ENCODE measurements around the gene STKLD1.

The STKLD1 gene

GRCh38 chr9:133347985-133348717 is 28.0 kb upstream of the STKLD1 start, which contains the start of the genes MED22 and RPL7A:
Gene MED22, minus strand, starts transcription at chr9:133348131. Its CDS starts 1,469 bp downstream, at chr9:133346662.
Gene RPL7A, plus strand, starts transcription at chr9:133348218. Its CDS starts 26 bp downstream, at chr9:133348244.
- Histone ChIP-seq H3K4me1 (ENCODE audit: control insufficient read depth, insufficient read depth, low read length) (peaks cover 12% of the 10 kb centered on the region), H3K36me3 (ENCODE audit: control insufficient read depth, insufficient read depth, low read length) (peaks cover 51% of the 10 kb centered on the region), H3K9ac (ENCODE audit: low read length) (peak within 1 kb of the TSS; percentile 79), H3K4me3 (ENCODE audit: low read length) (peak within 1 kb of the TSS; percentile 96), H3K27ac (ENCODE audit: low read depth, low read length) (peak within 1 kb of the TSS; percentile 88), H3K27me3 (ENCODE audit: control insufficient read depth, insufficient read depth, low read length) (no peaks in the 10 kb centered on the region)

- Histone ChIP-seq H3K36me3 (ENCODE audit: control insufficient read depth, insufficient read depth, low read length) (peaks cover 45% of the 10 kb centered on the region), H3K27me3 (ENCODE audit: control insufficient read depth, insufficient read depth, low read length) (no peaks in the 10 kb centered on the region)
These were observed 27.2 kb upstream of the STKLD1 start for GRCh38 chr9:133348718-133349573.

GRCh38 chr9:133349965-133350616 is 26.1 kb upstream of the STKLD1 start:
- H3K4me1 ChIP-seq (ENCODE audit: control insufficient read depth, insufficient read depth, low read length) = peaks cover 12% of the 10 kb centered on the region

More at GRCh38 chr9:133348718-133349573, 27.2 kb upstream of the STKLD1 start:
- Histone ChIP-seq H3K9ac (ENCODE audit: low read length) (peak overlapping the region; percentile 79), H3K4me3 (ENCODE audit: low read length) (peak overlapping the region; percentile 96), H3K4me1 (ENCODE audit: control insufficient read depth, insufficient read depth, low read length) (peaks cover 12% of the 10 kb centered on the region), H3K27ac (ENCODE audit: low read depth, low read length) (peak overlapping the region; percentile 88)

GRCh38 chr9:133351526-133351907 is 24.6 kb upstream of the STKLD1 start:
- Histone ChIP-seq H3K27ac (ENCODE audit: low read depth, low read length) (no peak overlapping the region), H3K36me3 (ENCODE audit: control insufficient read depth, insufficient read depth, low read length) (peaks cover 31% of the 10 kb centered on the region), H3K4me1 (ENCODE audit: control insufficient read depth, insufficient read depth, low read length) (peaks cover 8% of the 10 kb centered on the region), H3K27me3 (ENCODE audit: control insufficient read depth, insufficient read depth, low read length) (no peaks in the 10 kb centered on the region), H3K9ac (ENCODE audit: low read length) (no peak overlapping the region), H3K4me3 (ENCODE audit: low read length) (no peak overlapping the region)

More at GRCh38 chr9:133349965-133350616, 26.1 kb upstream of the STKLD1 start:
- H3K36me3 ChIP-seq (ENCODE audit: control insufficient read depth, insufficient read depth, low read length) = peaks cover 38% of the 10 kb centered on the region
- H3K9ac ChIP-seq (ENCODE audit: low read length) = no peak overlapping the region
- no peaks in the 10 kb centered on the region for H3K27me3 ChIP-seq (ENCODE audit: control insufficient read depth, insufficient read depth, low read length)
- no peak overlapping the region for H3K4me3 ChIP-seq (ENCODE audit: low read length)
- H3K27ac ChIP-seq (ENCODE audit: low read depth, low read length) = no peak overlapping the region

- Histone ChIP-seq H3K4me1 (ENCODE audit: control insufficient read depth, insufficient read depth, low read length) (peaks cover 6% of the 10 kb centered on the region), H3K27me3 (ENCODE audit: control insufficient read depth, insufficient read depth, low read length) (no peaks in the 10 kb centered on the region), H3K9ac (ENCODE audit: low read length) (no peak overlapping the region), H3K27ac (ENCODE audit: low read depth, low read length) (no peak overlapping the region), H3K4me3 (ENCODE audit: low read length) (no peak overlapping the region), H3K36me3 (ENCODE audit: control insufficient read depth, insufficient read depth, low read length) (peaks cover 31% of the 10 kb centered on the region)
These were observed 24.1 kb upstream of the STKLD1 start for GRCh38 chr9:133351908-133352634.

- Histone ChIP-seq H3K27ac (ENCODE audit: low read depth, low read length) (no peak overlapping the region), H3K36me3 (ENCODE audit: control insufficient read depth, insufficient read depth, low read length) (peaks cover 31% of the 10 kb centered on the region), H3K27me3 (ENCODE audit: control insufficient read depth, insufficient read depth, low read length) (no peaks in the 10 kb centered on the region), H3K9ac (ENCODE audit: low read length) (no peak overlapping the region), H3K4me3 (ENCODE audit: low read length) (no peak overlapping the region), H3K4me1 (ENCODE audit: control insufficient read depth, insufficient read depth, low read length) (peaks cover 8% of the 10 kb centered on the region)
These were observed 23.4 kb upstream of the STKLD1 start for GRCh38 chr9:133352635-133353340.

- Histone ChIP-seq H3K4me3 (ENCODE audit: low read length) (no peak overlapping the region), H3K27me3 (ENCODE audit: control insufficient read depth, insufficient read depth, low read length) (no peaks in the 10 kb centered on the region), H3K36me3 (ENCODE audit: control insufficient read depth, insufficient read depth, low read length) (peaks cover 31% of the 10 kb centered on the region), H3K9ac (ENCODE audit: low read length) (no peak overlapping the region), H3K4me1 (ENCODE audit: control insufficient read depth, insufficient read depth, low read length) (peaks cover 8% of the 10 kb centered on the region), H3K27ac (ENCODE audit: low read depth, low read length) (no peak overlapping the region)
These were observed 22.6 kb upstream of the STKLD1 start for GRCh38 chr9:133353548-133353947.

GRCh38 chr9:133354766-133355165 is 21.4 kb upstream of the STKLD1 start:
- Histone ChIP-seq H3K27me3 (ENCODE audit: control insufficient read depth, insufficient read depth, low read length) (no peaks in the 10 kb centered on the region), H3K4me3 (ENCODE audit: low read length) (no peak overlapping the region), H3K4me1 (ENCODE audit: control insufficient read depth, insufficient read depth, low read length) (peaks cover 3% of the 10 kb centered on the region), H3K27ac (ENCODE audit: low read depth, low read length) (no peak overlapping the region), H3K36me3 (ENCODE audit: control insufficient read depth, insufficient read depth, low read length) (peaks cover 33% of the 10 kb centered on the region), H3K9ac (ENCODE audit: low read length) (no peak overlapping the region)

GRCh38 chr9:133355881-133356357 is 20.2 kb upstream of the STKLD1 start:
- Histone ChIP-seq H3K4me3 (ENCODE audit: low read length) (peak overlapping the region; percentile 71), H3K9ac (ENCODE audit: low read length) (peak overlapping the region; percentile 87), H3K4me1 (ENCODE audit: control insufficient read depth, insufficient read depth, low read length) (peaks cover 3% of the 10 kb centered on the region), H3K27me3 (ENCODE audit: control insufficient read depth, insufficient read depth, low read length) (no peaks in the 10 kb centered on the region), H3K27ac (ENCODE audit: low read depth, low read length) (peak overlapping the region; percentile 6), H3K36me3 (ENCODE audit: control insufficient read depth, insufficient read depth, low read length) (peaks cover 34% of the 10 kb centered on the region)

- Histone ChIP-seq H3K4me1 (ENCODE audit: control insufficient read depth, insufficient read depth, low read length) (peaks cover 3% of the 10 kb centered on the region), H3K9ac (ENCODE audit: low read length) (peak within 1 kb of the TSS; percentile 87), H3K36me3 (ENCODE audit: control insufficient read depth, insufficient read depth, low read length) (peaks cover 32% of the 10 kb centered on the region), H3K4me3 (ENCODE audit: low read length) (peak within 1 kb of the TSS; percentile 77), H3K27ac (ENCODE audit: low read depth, low read length) (peak within 1 kb of the TSS; percentile 60), H3K27me3 (ENCODE audit: control insufficient read depth, insufficient read depth, low read length) (no peaks in the 10 kb centered on the region)
These were observed 19.6 kb upstream of the STKLD1 start, which contains the start of the genes SURF1 and SURF2 for GRCh38 chr9:133356391-133357091. Gene SURF1, minus strand, starts transcription at chr9:133356487. Its CDS starts 34 bp downstream, at chr9:133356453. Gene SURF2, plus strand, starts transcription at chr9:133356550. Its CDS starts 43 bp downstream, at chr9:133356593.

Measured in rectal smooth muscle tissue (tissue), 1 donor.